Stimulated activated CD8-positive, alpha-beta memory T cell treated with anti-CD3 and anti-CD28 coated beads, Interleukin-7, amount 100 ng/mL, for 1 hour (primary cell): ENCODE results near the gene TTLL6.
"Not testable (repeated sequence)": the region's sequence is repeated elsewhere in the genome, so short reads cannot be mapped to it uniquely, and the experiment has no call there.

Experiments
- DNase-seq, 2 donors: peaks; one replicate each; pipeline ENCODE4 v3.0.0-alpha.2; 2020; ENCODE audit warnings: low read depth in 2 of 2

TTLL6 gene

GRCh38 chr17:48815311-48815710, 1.7 kb downstream of the TTLL6 start:
- DNase-seq, result no peak

DNA sequence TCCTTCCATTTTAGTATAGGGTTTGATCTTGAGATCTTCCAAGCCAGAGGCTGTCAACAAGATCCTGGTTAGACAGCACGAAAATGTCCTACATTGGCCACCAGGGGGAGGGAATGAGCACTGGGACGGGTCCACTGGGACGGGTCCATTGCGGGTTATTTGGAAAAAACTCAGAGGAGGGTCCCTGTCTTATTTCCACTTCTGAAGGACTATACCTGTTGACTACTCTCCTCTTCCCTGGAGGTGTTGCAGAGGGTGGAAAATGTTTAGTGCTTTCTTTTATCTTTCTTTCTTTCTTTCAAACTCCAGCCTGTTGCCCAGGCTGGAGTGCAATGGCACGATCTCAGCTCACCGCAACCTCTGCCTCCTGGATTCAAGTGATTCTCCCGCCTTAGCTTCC, 2.5 kb downstream of the TTLL6 start:
- no peak for DNase-seq

- DNase-seq, result no peak
Measured at GRCh38 chr17:48812001-48812400, 5.0 kb downstream of the TTLL6 start.

GRCh38 chr17:48809182-48809581, 7.8 kb downstream of the TTLL6 start:
- no peak for DNase-seq

DNA sequence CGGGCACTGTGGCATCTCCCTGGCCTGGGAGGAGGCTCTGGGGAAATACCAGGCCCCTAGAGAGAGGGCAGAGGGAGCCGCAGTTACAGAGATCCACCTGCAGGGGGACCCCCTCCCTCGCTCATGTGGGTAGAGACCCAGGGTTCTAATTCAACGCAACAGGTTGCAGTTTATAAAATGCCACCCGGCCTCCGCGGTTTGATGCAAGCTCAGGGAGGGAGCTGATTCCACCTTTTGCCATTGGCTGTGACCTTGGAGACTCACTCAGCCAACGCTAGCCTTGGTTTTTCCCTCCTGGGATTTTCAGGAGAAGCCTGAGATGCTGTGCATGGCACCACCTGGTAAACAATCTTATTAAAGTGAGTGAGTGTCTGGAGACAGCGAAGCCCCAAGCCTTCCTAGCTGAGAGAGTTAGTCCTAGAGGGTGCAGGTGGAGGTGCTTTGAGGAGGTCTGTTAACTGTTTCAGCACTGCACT, 12.1 kb downstream of the TTLL6 start:
- peak; percentile 15 to 43 for DNase-seq

DNA sequence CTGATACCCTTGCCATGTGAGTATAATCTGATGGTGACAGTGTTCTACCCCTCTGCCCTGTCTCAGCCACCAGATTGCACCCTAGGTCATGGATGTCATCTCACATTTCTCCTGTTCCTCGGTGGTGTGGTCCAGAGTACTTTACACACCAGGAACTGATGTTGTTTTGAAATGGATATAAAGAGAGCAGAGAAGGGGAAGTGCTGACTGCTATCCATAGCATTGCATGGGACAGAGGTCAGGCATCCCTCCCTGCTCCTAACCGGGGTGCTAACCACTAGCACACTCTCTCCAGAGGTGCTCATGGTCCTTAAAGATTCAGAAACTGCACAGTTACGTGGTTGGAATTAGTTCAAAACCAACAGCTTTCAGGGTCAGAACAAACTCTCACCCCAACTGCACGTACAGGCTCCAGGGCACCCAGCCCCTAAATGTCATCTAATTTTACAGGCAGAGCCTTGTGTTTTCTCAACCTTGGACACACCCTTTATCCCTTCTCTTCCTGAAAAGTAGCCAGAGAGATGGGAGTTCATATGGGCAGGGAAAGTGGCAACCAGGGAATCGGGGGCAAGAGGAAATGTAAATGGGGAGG, 16.3 kb downstream of the TTLL6 start:
- DNase-seq, result no peak

GRCh38 chr17:48799069-48799723, 17.8 kb downstream of the TTLL6 start:
- no peak for DNase-seq

DNA sequence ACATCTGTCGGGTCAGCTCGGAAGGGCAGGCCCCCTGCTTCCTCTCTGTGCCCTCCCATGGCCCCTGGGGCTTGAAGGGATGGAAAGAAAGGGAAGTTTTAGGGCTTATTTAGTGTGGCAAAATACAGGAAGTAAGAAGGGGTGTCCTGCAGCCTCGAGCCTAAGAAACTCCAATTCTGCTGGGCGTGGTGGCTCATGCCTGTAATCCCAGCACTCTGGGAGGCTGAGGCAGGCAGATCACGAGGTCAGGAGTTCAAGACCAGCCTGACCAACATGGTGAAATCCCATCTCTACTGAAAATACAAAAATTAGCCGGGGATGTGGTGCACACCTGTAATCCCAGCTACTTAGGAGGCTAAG, 20.9 kb downstream of the TTLL6 start:
- not testable (repeated sequence) for DNase-seq

DNA sequence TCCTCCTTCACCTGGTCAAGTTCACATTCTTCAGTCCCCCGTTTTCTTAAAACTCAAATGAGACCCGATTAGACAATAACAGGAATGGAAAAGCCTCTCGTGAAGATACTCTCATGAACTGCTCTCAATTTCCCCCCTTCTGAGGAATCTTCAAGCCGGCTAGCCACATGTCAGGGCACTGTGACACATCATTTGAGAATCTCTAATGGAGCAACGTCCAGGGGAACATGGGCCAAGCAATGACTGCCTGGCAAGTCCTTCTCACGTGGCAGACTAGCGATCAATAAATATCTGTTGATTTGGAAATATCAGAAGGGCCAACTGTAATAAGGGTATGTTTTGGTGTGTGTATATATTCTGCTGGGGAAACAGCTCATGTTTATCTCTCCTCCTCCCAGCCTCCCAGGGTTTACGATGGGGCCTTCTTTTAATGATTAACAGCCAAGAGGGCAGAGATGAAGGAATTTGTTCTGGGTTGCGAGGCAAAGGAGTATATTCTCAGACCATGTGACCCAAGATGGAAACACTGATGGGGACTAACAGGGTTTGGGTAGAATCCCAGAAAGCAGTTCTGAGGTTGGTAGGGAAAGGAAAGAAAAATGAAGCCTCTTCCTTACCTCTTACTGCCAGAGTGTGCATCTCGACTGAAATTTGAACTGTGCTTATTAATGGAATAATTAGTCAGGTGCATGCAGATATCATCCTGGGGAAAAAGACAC, 21.4 kb downstream of the TTLL6 start:
- no peak for DNase-seq

DNA sequence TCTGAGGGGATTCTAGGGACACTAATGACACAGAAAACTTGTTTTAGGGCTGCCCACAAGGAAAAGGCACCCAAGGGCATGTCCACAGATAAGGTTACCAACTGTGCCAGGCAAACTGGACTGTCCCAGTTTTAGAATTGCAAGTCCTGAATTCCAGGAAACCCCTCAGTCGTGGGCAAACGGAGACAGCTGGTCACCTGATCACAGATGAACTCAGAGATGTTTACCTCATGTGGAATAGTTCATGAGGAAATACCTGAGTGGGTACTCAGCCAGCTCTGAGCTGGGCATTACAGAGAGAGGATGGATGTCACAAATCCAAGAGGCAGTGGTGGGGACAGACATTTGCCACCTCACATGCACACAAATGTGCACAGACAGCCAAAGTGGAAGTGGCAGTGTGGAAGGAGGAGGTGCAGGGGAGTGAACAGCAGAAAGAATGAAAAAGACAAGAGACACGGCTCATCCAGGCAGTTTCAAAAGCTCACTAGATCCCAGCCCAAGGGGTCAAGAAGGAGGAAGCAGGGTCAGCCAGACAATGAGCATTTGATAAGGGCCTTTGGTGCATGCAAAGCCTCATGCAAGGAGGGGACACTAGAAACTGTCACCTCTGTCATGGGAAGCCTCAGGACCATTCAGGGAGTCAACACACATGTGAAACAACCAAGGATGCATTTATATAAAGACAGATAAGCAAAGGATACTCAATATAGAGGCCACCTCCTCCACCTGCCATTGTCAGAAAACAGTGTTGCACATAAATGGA, 24.8 kb downstream of the TTLL6 start:
- DNase-seq, result no peak

DNA sequence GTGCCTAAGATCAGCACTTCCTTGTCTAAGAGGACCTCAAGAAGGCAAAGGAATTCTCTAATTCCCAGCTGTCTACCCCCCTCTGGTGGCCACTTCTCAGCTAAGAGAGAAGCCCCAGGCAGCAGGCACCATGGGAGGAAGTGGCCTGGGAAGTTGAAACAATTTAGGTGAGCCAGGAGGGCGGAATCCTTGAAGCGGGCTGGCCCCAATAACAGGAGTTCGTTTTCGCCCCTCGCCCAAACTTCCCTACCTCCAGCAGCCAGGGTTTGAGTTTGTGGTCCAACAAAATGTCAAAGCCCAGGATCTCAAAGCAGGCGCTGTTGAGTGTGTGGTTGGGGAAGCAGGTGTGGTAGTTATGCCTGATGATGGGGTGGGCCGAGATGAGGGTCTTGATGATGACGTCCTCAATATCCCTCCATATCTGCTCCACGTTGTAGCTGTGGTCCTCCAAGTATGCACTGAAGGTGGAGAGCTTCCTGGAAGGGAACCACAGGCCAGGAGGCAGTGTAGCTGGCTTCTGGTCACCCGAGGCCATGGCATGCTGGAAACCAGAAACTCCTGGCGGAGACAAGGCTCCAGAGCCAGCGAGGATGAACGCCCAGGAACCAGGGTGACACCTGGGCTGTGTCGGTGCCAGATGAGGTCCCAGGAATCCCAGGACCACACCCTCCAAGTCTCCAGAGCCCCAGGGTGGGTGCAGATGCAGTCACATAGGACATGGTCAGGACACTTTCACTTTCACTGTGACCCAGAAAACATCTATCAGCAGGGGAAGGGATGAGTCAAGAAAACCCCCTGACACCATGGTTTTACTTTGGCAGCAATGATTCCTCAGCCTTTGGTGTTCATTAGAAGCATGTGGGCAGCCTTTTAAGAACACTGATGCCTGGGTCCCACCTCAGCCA, 25.6 kb downstream of the TTLL6 start:
- DNase-seq, result no peak

- DNase-seq, result no peak
Measured at GRCh38 chr17:48790607-48791127, 26.4 kb downstream of the TTLL6 start.

GRCh38 chr17:48787828-48788227, 29.2 kb downstream of the TTLL6 start:
- no peak for DNase-seq

GRCh38 chr17:48779421-48779820, 37.6 kb downstream of the TTLL6 start:
- no peak for DNase-seq

- no peak for DNase-seq
Measured at GRCh38 chr17:48776602-48777001, 40.4 kb downstream of the TTLL6 start.

DNA sequence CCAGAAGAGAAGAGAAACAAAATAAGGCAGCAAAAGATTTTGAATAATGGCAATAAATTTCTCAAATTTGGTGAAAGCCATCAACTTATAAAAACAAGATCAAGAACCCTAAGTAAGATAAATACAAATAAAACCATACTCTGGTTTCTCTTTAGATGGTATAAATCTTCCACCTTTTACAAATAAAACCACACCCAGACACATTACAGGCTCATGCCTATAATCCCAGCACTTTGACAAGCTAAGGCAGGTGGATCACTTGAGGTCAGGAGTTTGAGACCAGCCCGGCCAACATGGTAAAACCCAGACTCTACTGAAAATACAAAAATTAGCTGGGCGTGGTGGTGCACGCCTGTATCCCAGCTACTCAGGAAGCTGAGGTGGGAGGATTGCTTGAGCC, 43.8 kb downstream of the TTLL6 start:
- DNase-seq, result no peak

- no peak for DNase-seq
Measured at GRCh38 chr17:48770954-48771353, 46.1 kb downstream of the TTLL6 start.

DNA sequence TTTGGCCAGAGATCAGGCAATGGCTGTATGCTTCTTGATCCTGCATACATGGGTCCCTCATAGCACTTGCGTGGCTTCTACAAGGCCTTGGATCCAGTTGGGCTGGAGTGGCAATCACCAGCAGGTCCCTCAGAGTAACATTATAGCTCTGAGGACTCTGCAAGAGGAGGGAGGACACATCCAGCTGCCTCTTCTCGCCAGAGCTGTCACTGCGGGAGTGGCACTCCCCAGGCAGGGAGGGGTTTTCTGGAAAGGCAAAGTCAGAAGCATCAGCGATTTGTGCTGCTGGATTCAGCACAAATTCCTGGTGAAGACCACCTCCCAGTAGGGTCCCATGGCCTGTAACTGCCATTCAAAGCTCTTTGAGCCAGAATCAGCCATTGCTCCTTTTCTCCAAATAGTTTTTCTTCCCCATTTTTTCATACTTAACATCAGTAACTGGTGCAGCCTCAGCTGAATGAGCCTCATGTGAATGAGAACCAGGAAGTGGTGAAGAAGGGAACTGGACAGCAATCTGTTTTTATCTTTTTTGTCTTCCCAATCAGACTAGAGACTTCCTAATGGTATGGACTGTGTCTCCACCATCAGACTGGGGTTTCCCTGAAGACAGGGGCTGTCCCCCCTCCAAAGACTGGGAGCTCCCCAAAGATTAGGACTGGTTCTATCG, 47.9 kb downstream of the TTLL6 start:
- no peak for DNase-seq

DNA sequence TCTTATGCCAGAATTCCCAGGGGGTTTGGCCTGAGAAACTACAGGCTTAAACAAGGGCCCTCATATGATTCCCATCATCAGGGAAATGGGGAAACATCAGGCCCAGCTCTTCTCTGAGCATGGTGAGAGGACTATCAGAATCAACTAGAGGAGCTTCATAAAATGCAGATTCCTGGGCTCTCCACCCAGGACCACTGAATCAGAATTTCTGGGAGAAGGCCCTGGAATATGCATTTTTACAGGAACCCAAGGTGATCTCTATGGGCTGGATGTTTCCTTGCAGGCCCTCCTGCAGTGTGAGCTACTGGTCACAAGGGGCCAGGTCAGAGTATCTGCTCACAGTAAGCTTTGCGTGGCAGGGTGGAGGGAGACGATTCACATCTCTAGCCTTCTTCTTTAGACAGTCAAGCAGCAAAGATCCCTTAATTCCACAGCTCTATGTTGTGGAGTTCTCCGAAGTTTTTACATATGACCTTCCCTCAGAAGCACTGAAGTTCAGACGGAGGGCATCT, 49.7 kb downstream of the TTLL6 start:
- DNase-seq, result no peak

GRCh38 chr17:48761114-48761513, 55.9 kb downstream of the TTLL6 start:
- DNase-seq, result no peak
